Right cardiac atrium (tissue), 5 donors: ENCODE measurements around the gene KCNH5. TPM values are rescaled to one million over a fixed set of nuclear protein-coding genes. Genes with fewer than 3 reads are reported as not detected.
A peak's percentile ranks its signal among the peaks of the same experiment; 100 is the strongest.

ENCODE experiments used
- ATAC-seq, 2 donors: fragments of 200-7000 bp; cut with Tn5 transposase; one replicate each; pipeline versions ENCODE4 v1.8.0 to v1.9.1; 2020; ENCODE audit warnings: moderate library complexity in 2 of 2, mild to moderate bottlenecking in 1 of 2
- DNase-seq, 3 donors: peaks; one replicate each; pipeline ENCODE4 v3.0.0-alpha.2; 2020
- H3K27ac ChIP-seq: one replicate; pipeline ENCODE4 v1.5.1; 2013; ENCODE audit warnings: mild to moderate bottlenecking, low read length, control low read depth, moderate library complexity
- H3K27me3 ChIP-seq: one replicate; pipeline ENCODE4 v1.6.1; 2013; ENCODE audit not compliant: control insufficient read depth, insufficient read depth
- H3K4me1 ChIP-seq: one replicate; pipeline ENCODE4 v1.6.1; 2013; ENCODE audit warnings: low read length; ENCODE audit not compliant: control insufficient read depth, insufficient read depth
- H3K4me3 ChIP-seq: one replicate; pipeline ENCODE4 v1.5.1; 2013; ENCODE audit warnings: low read length, control low read depth
- H3K9me3 ChIP-seq: one replicate; pipeline ENCODE4 v1.6.1; 2013; ENCODE audit warnings: low read length; ENCODE audit not compliant: control insufficient read depth
- WGBS: extraction: QIAGEN DNeasy Blood & Tissue Kit; methylation state at CpG from one replicate; pipeline ENCODE4 v1.1.7; 2013; 5-methylcytosine and 5-hydroxymethylcytosine counted together
- intact Hi-C, 4 donors: fragments of 100-400 bp; cut with DNase I; formaldehyde crosslinking; loops; one replicate each; pipeline versions ENCODE4 v1.11.0 to v1.14.0; 2022 to 2023
- long read RNA-seq, 4 donors: library from polyadenylated mRNA; unstranded; transcript quantifications; one replicate each; pipeline ENCODE4 v2.0.0, GENCODE V29; 2020 to 2021
- polyA plus RNA-seq: library from polyadenylated mRNA; stranded (reverse); fragments of 200-250 nt; gene quantifications from one replicate; pipeline ENCODE4 v1.2.3, GENCODE V29; 2013
- total RNA-seq, 4 donors: library from RNA; stranded (reverse); fragmentation: NEBNext Ultra II Directional; extraction: Animal tissue kit (Norgen Biotek cat#: 25700); gene quantifications; one replicate each; pipeline ENCODE4 v1.2.1, GENCODE V29; 2021
- donor health status: healthy with polysubstance abuse.
- donor health status: DM: no; HTN: yes; CAD: no.
- donor health status: DM: no; HTN: no; CAD: no.
- donor health status: DM: no; HTN: yes; CAD: no; lungs with severe emphysema.
- donor health status: DM: yes; HTN: yes; CAD: no.

The KCNH5 gene, protein sequence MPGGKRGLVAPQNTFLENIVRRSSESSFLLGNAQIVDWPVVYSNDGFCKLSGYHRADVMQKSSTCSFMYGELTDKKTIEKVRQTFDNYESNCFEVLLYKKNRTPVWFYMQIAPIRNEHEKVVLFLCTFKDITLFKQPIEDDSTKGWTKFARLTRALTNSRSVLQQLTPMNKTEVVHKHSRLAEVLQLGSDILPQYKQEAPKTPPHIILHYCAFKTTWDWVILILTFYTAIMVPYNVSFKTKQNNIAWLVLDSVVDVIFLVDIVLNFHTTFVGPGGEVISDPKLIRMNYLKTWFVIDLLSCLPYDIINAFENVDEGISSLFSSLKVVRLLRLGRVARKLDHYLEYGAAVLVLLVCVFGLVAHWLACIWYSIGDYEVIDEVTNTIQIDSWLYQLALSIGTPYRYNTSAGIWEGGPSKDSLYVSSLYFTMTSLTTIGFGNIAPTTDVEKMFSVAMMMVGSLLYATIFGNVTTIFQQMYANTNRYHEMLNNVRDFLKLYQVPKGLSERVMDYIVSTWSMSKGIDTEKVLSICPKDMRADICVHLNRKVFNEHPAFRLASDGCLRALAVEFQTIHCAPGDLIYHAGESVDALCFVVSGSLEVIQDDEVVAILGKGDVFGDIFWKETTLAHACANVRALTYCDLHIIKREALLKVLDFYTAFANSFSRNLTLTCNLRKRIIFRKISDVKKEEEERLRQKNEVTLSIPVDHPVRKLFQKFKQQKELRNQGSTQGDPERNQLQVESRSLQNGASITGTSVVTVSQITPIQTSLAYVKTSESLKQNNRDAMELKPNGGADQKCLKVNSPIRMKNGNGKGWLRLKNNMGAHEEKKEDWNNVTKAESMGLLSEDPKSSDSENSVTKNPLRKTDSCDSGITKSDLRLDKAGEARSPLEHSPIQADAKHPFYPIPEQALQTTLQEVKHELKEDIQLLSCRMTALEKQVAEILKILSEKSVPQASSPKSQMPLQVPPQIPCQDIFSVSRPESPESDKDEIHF
- total RNA-seq (not detected), polyA plus RNA-seq (not detected)
- long read RNA-seq, donor 1 = 0 reads
- long read RNA-seq, donor 2 = 0 reads
- long read RNA-seq, donor 3 = 0 reads
- long read RNA-seq, donor 4 = 0 reads

- under 1% methylated on average over 35 of the region's 35 CpGs for WGBS
Measured at GRCh38 chr14:63045234-63045611, at the start of gene KCNH5. Gene KCNH5, minus strand, starts transcription at chr14:63045458. Its CDS starts 272 bp downstream, at chr14:63045186.

GRCh38 chr14:63091394-63091996, 46.2 kb upstream of the KCNH5 start:
- Histone ChIP-seq H3K4me3 (no peak overlapping the region), H3K9me3 (no peaks in the 10 kb centered on the region), H3K4me1 (no peaks in the 10 kb centered on the region), H3K27me3 (no peaks in the 10 kb centered on the region), H3K27ac (no peak overlapping the region)
- intact Hi-C loops = no loop called here
- DNase-seq (no peak), ATAC-seq (no peak)
- WGBS = 84% methylated on average over 3 of the region's 5 CpGs

More at GRCh38 chr14:63045234-63045611, at the start of gene KCNH5:
- H3K27me3 ChIP-seq = peaks cover 11% of the 10 kb centered on the region
- peak; percentile 33 to 66 (median 60) for DNase-seq
- H3K4me3 ChIP-seq = peak within 1 kb of the TSS; percentile 29
- no peak within 1 kb of the TSS for H3K27ac ChIP-seq
- peaks cover 1% of the 10 kb centered on the region for H3K4me1 ChIP-seq
- peak; percentile 84 to 90 for ATAC-seq
- H3K9me3 ChIP-seq = no peaks in the 10 kb centered on the region
- intact Hi-C loops = no loop called here

DNA sequence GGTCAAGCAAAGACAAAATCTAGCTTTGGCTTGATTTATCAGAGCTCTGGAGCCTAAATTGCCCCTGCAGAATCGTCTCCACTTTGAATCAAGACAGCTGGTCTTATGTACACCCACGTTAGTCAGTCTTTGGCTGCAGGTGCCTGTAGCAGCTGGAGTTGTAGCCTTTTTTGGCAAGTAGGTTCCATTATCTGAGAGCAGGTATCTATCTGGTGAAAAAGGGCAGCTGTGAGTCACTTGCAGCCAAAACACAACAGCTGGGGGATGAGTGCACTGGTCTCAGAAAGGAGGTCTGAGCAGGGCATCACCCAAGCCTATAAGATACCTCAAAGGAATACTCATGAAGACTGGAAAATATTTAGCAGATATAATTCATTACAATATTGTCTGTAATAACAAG, 43.6 kb upstream of the KCNH5 start:
- Histone ChIP-seq H3K27me3 (no peaks in the 10 kb centered on the region), H3K27ac (no peak overlapping the region), H3K4me3 (no peak overlapping the region), H3K4me1 (no peaks in the 10 kb centered on the region), H3K9me3 (no peaks in the 10 kb centered on the region)
- intact Hi-C loops = no loop called here
- no peak for ATAC-seq
- DNase-seq = peak in 1 of 3 donors; percentile 13
- WGBS = 33% methylated on average over 2 of the region's 2 CpGs

- Histone ChIP-seq H3K27ac (no peak overlapping the region), H3K9me3 (no peaks in the 10 kb centered on the region), H3K27me3 (no peaks in the 10 kb centered on the region), H3K4me3 (no peak overlapping the region), H3K4me1 (no peaks in the 10 kb centered on the region)
- DNase-seq (no peak), ATAC-seq (no peak)
- intact Hi-C loops = no loop called here
- 49% methylated on average over 1 of the region's 1 CpG for WGBS
Measured at GRCh38 chr14:63078569-63078968, 33.3 kb upstream of the KCNH5 start.

GRCh38 chr14:63076488-63076887, 31.2 kb upstream of the KCNH5 start:
- Histone ChIP-seq H3K9me3 (no peaks in the 10 kb centered on the region), H3K27me3 (no peaks in the 10 kb centered on the region), H3K4me1 (no peaks in the 10 kb centered on the region), H3K27ac (no peak overlapping the region), H3K4me3 (no peak overlapping the region)
- intact Hi-C loops = no loop called here
- no peak for ATAC-seq
- DNase-seq = no peak

DNA sequence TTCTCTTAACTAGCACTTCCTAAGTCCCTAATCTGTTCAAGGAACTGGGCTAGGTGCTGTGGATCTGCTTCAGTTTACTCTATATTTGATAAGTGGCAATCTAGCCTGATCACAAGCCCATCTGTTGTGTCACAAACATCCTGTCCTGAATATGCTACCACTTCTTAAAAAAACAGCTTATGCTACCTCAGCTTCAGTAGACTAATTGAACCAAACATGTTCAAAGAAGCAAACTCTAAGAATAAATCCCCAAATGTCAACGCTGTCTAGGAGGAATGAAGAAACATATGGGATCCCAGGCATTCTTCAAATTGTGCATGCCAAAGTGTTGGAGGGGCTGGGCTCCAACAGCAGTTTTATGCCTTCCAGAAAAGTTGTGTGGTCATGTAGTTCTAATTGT, 10.4 kb upstream of the KCNH5 start:
- H3K4me3 ChIP-seq = no peak overlapping the region
- H3K4me1 ChIP-seq = no peaks in the 10 kb centered on the region
- DNase-seq (no peak), ATAC-seq (no peak)
- 59% methylated on average over 1 of the region's 1 CpG for WGBS
- H3K27ac ChIP-seq = no peak overlapping the region
- no peaks in the 10 kb centered on the region for H3K27me3 ChIP-seq
- intact Hi-C loops = no loop called here
- H3K9me3 ChIP-seq = no peaks in the 10 kb centered on the region

DNA sequence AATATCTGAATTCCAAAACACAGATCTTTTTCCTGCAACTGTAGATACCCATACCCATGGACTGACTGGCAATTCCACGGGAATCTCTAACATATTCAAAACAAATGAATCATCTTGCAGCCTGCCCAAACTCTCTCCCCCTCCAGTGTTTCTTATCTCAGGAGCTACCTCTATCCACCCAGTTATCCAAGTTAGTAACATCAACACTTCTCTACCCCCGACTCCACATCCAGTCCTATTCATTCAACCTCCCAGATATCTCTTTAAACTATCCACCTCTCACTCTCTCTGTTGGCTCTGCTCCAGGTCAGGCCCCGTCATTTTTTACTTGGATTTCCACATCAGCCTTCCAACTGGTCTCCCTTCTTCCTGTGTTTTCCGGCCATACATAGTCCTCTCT, 6.7 kb upstream of the KCNH5 start:
- peak in 1 of 2 donors; percentile 26 for ATAC-seq

DNA sequence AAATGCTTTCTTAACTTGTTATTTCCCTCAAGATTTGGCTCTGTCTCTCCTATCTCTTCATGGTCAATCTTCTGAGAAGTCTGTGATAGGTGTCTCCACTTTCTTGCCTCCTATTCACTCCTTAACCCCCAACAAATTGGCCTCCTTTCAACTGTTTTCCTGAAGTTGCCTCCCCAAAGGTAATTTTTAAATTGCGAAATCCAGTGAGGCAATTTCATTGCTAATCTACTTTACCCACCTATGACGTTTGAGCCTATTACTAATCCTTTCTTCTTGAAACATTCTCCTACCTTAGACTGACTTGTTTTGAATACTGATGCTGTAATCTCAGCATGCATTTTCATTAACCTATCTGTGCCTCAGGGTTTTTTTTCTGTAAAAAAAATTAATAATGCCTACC, 6.0 kb upstream of the KCNH5 start:
- no peak overlapping the region for H3K27ac ChIP-seq
- peaks cover 2% of the 10 kb centered on the region for H3K27me3 ChIP-seq
- 74% methylated on average over 2 of the region's 2 CpGs for WGBS
- H3K9me3 ChIP-seq = no peaks in the 10 kb centered on the region
- ATAC-seq (no peak), DNase-seq (no peak)
- intact Hi-C loops = no loop called here
- H3K4me3 ChIP-seq = no peak overlapping the region
- no peaks in the 10 kb centered on the region for H3K4me1 ChIP-seq

More for the DNA sequence above, 6.7 kb upstream of the KCNH5 start:
- 34% methylated on average over 4 of the region's 4 CpGs for WGBS
- H3K4me1 ChIP-seq = no peaks in the 10 kb centered on the region
- intact Hi-C loops = no loop called here
- peaks cover 2% of the 10 kb centered on the region for H3K27me3 ChIP-seq
- DNase-seq = no peak
- H3K4me3 ChIP-seq = no peak overlapping the region
- no peaks in the 10 kb centered on the region for H3K9me3 ChIP-seq
- H3K27ac ChIP-seq = no peak overlapping the region

DNA sequence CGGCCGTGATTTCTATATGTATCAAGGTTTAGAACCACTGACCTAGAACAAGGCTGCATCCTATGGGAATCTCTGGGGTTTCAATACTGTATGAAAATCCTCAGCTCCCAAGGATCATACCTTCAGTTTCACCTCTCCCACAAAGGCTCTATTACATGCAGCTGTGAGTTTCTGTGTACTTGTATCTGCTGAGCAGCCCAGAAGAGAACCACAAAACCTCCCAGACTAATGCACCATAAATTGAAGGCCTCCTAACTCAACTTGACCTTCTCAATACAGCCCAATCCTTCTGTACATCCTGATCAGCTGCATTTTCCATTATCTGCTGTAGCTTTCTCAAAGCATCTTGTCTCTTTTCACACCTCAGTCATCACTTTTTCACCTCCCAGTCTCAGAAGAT, 5.4 kb upstream of the KCNH5 start:
- no peak overlapping the region for H3K27ac ChIP-seq
- no peaks in the 10 kb centered on the region for H3K4me1 ChIP-seq
- intact Hi-C loops = no loop called here
- no peak for DNase-seq
- ATAC-seq = no peak
- no peaks in the 10 kb centered on the region for H3K9me3 ChIP-seq
- no peak overlapping the region for H3K4me3 ChIP-seq
- peaks cover 2% of the 10 kb centered on the region for H3K27me3 ChIP-seq
- 88% methylated on average over 2 of the region's 2 CpGs for WGBS

DNA sequence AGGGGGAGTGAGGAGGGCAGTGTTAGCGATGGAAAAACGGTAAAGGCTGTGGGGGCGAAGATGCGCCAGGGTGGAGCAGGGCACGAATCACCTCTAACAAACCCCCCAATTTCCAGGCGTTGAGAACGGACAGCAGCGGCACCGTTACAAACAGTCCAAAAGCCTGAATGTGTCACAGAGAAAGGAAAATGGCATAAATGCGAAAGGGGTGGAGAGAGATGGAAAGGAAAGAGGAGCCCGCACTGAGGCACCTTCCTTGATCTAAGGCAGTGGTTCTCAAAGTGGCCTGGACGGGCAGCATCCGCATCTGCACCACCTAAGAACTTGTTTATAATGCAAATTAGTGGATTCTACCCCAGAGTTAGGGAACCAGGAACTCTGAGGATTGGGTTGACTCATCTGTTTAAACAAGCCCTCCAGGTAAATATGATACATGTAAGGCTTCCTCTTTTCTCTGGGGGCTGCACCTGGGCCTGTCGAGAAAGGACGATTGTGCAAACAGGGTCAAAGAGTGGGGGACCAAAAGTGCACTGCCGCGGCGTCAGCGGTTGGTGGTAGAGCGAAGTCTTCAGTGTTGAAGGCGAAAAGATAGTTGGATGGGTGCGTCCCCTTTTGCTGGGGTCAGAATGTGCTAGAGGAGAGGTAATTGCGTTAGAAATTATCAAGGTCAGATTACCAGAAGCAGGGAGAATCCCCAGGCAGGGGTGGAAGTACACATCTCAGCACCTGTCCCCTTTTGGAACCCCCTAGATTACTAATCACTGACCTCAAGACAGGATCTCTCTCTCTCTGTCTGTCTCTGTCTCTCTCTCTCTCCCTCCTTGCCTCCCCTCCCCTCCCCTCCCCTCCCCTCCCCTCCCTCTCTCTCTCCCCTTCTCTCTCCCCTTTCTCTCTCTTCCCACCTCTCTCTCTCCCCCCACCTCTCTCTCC, 1.3 kb upstream of the KCNH5 start:
- H3K4me3 ChIP-seq = no peak overlapping the region
- 9% methylated on average over 23 of the region's 23 CpGs for WGBS
- intact Hi-C loops = no loop called here

More for the DNA sequence above, 1.3 kb upstream of the KCNH5 start:
- H3K27ac ChIP-seq = no peak overlapping the region
- ATAC-seq (no peak), DNase-seq (no peak)
- H3K4me1 ChIP-seq = peaks cover 1% of the 10 kb centered on the region
- peaks cover 11% of the 10 kb centered on the region for H3K27me3 ChIP-seq
- no peaks in the 10 kb centered on the region for H3K9me3 ChIP-seq
